HepG2 (cell line): ENCODE data around the gene SORL1-AS1.

ENCODE experiments used
- GFI1 ChIP-seq: sonication (generic); formaldehyde crosslinking; IDR thresholded peaks from 2 replicates; pipeline ENCODE4 v1.5.0; 2020; ENCODE audit warnings: missing genetic modification reagents, mild to moderate bottlenecking, borderline replicate concordance
- HIVEP1 ChIP-seq: sonication (generic); formaldehyde crosslinking; IDR thresholded peaks from 2 replicates; pipeline ENCODE4 v1.4.0; 2020; ENCODE audit warnings: mild to moderate bottlenecking, missing genetic modification reagents
- HNRNPLL ChIP-seq: fragments of 200-400 bp; formaldehyde crosslinking; IDR thresholded peaks from 2 replicates; pipeline ENCODE4 v1.6.1; 2017; ENCODE audit warnings: mild to moderate bottlenecking, low read depth, low read length; ENCODE audit not compliant: poor library complexity, severe bottlenecking
- NFE2L1 ChIP-seq: sonication (generic); formaldehyde crosslinking; IDR thresholded peaks from 2 replicates; pipeline ENCODE4 v1.4.0; 2020; ENCODE audit warnings: missing genetic modification reagents, mild to moderate bottlenecking, borderline replicate concordance
- SATB2 ChIP-seq: sonication (generic); formaldehyde crosslinking; IDR thresholded peaks from 2 replicates; pipeline ENCODE4 v1.5.0; 2020; ENCODE audit warnings: missing genetic modification reagents
- SMARCE1 ChIP-seq: fragments of 450-650 bp; IDR thresholded peaks from 2 replicates; pipeline ENCODE4 v1.6.1; 2017; ENCODE audit warnings: borderline replicate concordance
- TARDBP ChIP-seq: sonication (generic); formaldehyde crosslinking; IDR thresholded peaks from 2 replicates; pipeline ENCODE4 v1.8.0; 2022; ENCODE audit warnings: mild to moderate bottlenecking, missing genetic modification reagents
- ZNF17 ChIP-seq: sonication (generic); formaldehyde crosslinking; IDR thresholded peaks from 2 replicates; pipeline ENCODE4 v1.5.0; 2020; ENCODE audit warnings: mild to moderate bottlenecking, missing genetic modification reagents
- ZNF207 ChIP-seq: fragments of 450-650 bp; IDR thresholded peaks from 2 replicates; pipeline ENCODE4 v1.6.1; 2016; ENCODE audit warnings: antibody characterized with exemption, borderline replicate concordance
- TF ChIP-seq, protein P1 (sequence below): sonication (generic); formaldehyde crosslinking; IDR thresholded peaks from 2 replicates; pipeline ENCODE4 v1.4.0; 2020; ENCODE audit warnings: mild to moderate bottlenecking, missing genetic modification reagents
- TF ChIP-seq, protein P2 (sequence below): IDR thresholded peaks from 2 replicates; pipeline ENCODE4 v1.6.1; 2016; ENCODE audit warnings: control low read depth
- TF ChIP-seq, protein P3 (sequence below): sonication (generic); formaldehyde crosslinking; IDR thresholded peaks from 2 replicates; pipeline ENCODE4 v1.9.0; 2022; ENCODE audit warnings: low read depth, missing genetic modification reagents
- TF ChIP-seq, protein P4 (sequence below), 2 experiments: sonication (generic) in 1 of 2; formaldehyde crosslinking in 1 of 2; IDR thresholded peaks; 2 replicates each; pipeline versions ENCODE4 v1.4.0 to v1.6.1; 2018 to 2020; ENCODE audit warnings: missing genetic modification reagents in 2 of 2, borderline replicate concordance in 1 of 2, low read depth in 1 of 2, mild to moderate bottlenecking in 1 of 2, missing biosample characterization in 1 of 2
- TF ChIP-seq, protein P5 (sequence below): sonication (generic); formaldehyde crosslinking; IDR thresholded peaks from 2 replicates; pipeline ENCODE4 v1.4.0; 2020; ENCODE audit warnings: missing genetic modification reagents, mild to moderate bottlenecking, borderline replicate concordance
- TF ChIP-seq, protein P6 (sequence below): sonication (generic); formaldehyde crosslinking; IDR thresholded peaks from 2 replicates; pipeline ENCODE4 v1.4.0; 2020; ENCODE audit warnings: missing genetic modification reagents

SORL1-AS1 gene

DNA sequence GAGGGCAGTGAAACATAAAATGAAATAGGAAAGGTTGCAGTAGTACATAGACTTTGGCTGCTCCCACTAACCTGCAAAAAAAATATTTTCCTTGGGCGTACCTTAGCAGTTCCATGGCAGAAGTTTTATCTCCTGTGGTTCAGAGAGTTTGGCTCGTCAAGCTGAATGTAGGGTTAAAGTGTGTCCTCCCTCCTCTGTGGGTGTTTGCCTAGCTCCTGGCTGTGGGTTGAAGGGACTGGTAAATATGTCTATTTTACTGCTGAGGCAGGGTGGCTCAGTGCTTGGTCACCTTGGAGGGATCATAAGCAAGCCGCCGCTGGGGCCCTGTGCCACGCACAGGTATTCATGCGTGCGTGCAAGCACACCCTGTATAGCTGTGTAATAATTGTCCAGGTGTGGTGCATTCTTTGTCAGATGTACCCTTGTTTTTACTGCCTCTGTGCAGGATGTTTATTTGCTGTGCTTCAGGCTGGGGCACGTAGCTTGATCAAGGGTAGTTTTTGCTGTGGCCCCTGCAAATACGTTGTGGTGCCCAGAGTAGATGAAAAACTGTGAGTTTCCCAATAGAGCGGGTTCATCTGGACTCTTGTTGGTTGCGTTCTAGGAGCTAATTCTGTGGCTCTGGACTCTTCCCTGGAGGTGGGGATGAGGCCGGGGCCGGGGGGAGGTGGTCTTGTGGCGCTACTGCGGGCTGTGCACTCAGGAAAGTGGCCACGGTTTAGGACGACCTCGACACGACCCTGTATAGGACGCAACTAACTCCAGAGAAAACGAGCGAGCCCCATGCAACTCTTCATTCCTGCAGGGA lies 1.4 kb downstream of the SORL1-AS1 start (continued):
- TF ChIP-seq NFE2L1 (no peak), HNRNPLL (no peak), ZNF17 (CRISPR knock-in tag) (no peak), SMARCE1 (no peak), SATB2 (CRISPR knock-in tag) (0 out of 2 replicates have a peak, but pooled peaks have one; percentile 62), TARDBP (CRISPR knock-in tag) (no peak), HIVEP1 (CRISPR knock-in tag) (no peak), GFI1 (CRISPR knock-in tag) (no peak), ZNF207 (no peak)
- TF ChIP-seq, protein P1, sequence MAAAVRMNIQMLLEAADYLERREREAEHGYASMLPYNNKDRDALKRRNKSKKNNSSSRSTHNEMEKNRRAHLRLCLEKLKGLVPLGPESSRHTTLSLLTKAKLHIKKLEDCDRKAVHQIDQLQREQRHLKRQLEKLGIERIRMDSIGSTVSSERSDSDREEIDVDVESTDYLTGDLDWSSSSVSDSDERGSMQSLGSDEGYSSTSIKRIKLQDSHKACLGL (CRISPR knock-in tag), result no peak
- TF ChIP-seq, protein P2, sequence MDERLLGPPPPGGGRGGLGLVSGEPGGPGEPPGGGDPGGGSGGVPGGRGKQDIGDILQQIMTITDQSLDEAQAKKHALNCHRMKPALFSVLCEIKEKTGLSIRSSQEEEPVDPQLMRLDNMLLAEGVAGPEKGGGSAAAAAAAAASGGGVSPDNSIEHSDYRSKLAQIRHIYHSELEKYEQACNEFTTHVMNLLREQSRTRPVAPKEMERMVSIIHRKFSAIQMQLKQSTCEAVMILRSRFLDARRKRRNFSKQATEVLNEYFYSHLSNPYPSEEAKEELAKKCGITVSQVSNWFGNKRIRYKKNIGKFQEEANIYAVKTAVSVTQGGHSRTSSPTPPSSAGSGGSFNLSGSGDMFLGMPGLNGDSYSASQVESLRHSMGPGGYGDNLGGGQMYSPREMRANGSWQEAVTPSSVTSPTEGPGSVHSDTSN (CRISPR knock-in tag), result no peak
- TF ChIP-seq, protein P3, sequence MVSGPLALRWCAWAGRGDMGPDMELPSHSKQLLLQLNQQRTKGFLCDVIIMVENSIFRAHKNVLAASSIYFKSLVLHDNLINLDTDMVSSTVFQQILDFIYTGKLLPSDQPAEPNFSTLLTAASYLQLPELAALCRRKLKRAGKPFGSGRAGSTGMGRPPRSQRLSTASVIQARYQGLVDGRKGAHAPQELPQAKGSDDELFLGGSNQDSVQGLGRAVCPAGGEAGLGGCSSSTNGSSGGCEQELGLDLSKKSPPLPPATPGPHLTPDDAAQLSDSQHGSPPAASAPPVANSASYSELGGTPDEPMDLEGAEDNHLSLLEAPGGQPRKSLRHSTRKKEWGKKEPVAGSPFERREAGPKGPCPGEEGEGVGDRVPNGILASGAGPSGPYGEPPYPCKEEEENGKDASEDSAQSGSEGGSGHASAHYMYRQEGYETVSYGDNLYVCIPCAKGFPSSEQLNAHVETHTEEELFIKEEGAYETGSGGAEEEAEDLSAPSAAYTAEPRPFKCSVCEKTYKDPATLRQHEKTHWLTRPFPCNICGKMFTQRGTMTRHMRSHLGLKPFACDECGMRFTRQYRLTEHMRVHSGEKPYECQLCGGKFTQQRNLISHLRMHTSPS (CRISPR knock-in tag), result peak; percentile 18; the same call in 1 of the 2 replicates
- TF ChIP-seq, protein P4, sequence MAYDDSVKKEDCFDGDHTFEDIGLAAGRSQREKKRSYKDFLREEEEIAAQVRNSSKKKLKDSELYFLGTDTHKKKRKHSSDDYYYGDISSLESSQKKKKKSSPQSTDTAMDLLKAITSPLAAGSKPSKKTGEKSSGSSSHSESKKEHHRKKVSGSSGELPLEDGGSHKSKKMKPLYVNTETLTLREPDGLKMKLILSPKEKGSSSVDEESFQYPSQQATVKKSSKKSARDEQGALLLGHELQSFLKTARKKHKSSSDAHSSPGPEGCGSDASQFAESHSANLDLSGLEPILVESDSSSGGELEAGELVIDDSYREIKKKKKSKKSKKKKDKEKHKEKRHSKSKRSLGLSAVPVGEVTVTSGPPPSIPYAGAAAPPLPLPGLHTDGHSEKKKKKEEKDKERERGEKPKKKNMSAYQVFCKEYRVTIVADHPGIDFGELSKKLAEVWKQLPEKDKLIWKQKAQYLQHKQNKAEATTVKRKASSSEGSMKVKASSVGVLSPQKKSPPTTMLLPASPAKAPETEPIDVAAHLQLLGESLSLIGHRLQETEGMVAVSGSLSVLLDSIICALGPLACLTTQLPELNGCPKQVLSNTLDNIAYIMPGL (CRISPR knock-in tag; IDR thresholded peaks at IDR 0.05; ENCODE audit: borderline replicate concordance in 1 of 2, low read depth in 1 of 2), result peak in 1 of 2 experiments; percentile 26; a peak in 2 of 4 replicates
- TF ChIP-seq, protein P5, sequence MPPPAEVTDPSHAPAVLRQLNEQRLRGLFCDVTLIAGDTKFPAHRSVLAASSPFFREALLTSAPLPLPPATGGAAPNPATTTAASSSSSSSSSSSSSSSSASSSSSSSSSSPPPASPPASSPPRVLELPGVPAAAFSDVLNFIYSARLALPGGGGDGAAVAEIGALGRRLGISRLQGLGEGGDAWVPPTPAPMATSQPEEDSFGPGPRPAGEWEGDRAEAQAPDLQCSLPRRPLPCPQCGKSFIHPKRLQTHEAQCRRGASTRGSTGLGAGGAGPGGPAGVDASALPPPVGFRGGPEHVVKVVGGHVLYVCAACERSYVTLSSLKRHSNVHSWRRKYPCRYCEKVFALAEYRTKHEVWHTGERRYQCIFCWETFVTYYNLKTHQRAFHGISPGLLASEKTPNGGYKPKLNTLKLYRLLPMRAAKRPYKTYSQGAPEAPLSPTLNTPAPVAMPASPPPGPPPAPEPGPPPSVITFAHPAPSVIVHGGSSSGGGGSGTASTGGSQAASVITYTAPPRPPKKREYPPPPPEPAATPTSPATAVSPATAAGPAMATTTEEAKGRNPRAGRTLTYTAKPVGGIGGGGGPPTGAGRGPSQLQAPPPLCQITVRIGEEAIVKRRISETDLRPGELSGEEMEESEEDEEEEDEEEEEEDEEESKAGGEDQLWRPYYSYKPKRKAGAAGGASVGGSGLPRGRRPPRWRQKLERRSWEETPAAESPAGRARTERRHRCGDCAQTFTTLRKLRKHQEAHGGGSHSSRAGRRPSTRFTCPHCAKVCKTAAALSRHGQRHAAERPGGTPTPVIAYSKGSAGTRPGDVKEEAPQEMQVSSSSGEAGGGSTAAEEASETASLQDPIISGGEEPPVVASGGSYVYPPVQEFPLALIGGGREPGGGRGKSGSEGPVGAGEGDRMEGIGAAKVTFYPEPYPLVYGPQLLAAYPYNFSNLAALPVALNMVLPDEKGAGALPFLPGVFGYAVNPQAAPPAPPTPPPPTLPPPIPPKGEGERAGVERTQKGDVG (CRISPR knock-in tag), result 0 out of 2 replicates have a peak, but pooled peaks have one; percentile 50
- TF ChIP-seq, protein P6, sequence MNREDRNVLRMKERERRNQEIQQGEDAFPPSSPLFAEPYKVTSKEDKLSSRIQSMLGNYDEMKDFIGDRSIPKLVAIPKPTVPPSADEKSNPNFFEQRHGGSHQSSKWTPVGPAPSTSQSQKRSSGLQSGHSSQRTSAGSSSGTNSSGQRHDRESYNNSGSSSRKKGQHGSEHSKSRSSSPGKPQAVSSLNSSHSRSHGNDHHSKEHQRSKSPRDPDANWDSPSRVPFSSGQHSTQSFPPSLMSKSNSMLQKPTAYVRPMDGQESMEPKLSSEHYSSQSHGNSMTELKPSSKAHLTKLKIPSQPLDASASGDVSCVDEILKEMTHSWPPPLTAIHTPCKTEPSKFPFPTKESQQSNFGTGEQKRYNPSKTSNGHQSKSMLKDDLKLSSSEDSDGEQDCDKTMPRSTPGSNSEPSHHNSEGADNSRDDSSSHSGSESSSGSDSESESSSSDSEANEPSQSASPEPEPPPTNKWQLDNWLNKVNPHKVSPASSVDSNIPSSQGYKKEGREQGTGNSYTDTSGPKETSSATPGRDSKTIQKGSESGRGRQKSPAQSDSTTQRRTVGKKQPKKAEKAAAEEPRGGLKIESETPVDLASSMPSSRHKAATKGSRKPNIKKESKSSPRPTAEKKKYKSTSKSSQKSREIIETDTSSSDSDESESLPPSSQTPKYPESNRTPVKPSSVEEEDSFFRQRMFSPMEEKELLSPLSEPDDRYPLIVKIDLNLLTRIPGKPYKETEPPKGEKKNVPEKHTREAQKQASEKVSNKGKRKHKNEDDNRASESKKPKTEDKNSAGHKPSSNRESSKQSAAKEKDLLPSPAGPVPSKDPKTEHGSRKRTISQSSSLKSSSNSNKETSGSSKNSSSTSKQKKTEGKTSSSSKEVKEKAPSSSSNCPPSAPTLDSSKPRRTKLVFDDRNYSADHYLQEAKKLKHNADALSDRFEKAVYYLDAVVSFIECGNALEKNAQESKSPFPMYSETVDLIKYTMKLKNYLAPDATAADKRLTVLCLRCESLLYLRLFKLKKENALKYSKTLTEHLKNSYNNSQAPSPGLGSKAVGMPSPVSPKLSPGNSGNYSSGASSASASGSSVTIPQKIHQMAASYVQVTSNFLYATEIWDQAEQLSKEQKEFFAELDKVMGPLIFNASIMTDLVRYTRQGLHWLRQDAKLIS (CRISPR knock-in tag), result no peak
